KBM-7 (cell line): ENCODE measurements around the gene R3HDM1.
"Not testable (repeated sequence)": the region's sequence is repeated elsewhere in the genome, so short reads cannot be mapped to it uniquely, and the experiment has no call there.

Source experiments
- DNase-seq: peaks from one replicate; pipeline ENCODE4 v3.0.0-alpha.2; 2015
- in situ Hi-C: fragments of 300-500 bp; cut with MboI; formaldehyde crosslinking; loops from 2 replicates; pipeline ENCODE4 v1.14.3; 2020; ENCODE audit warnings: low sequenced_read_pairs, low pct_unique_long_range_greater_than_20kb, mixed read lengths

R3HDM1 gene

DNA sequence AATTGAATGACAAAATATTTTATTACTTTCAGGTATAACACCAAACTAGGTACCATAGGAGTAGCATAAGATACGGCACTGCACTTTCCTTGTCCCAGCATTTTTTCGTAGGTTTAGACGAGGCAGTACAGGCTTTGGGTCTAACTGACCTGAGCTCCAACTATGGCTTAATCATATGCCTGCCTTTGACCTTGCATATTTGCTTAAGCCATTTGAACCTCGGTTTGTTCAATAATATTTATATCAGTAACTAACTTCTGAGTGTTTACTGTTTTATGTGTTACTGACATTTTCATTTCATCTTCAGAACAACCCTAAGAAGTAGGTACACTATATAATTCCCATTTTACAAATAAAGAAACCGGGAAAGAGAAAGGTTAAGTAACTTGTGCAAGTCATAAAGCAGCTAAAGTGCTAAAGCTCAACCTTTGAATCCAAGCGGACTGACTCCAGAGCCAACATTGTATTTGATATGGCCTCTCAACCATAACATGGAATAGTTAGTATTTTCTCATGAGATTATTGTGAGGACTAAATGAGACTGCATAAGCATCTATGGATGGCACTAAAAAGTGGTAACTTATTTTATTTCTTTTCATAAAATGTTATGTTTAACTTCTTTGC is 104.0 kb downstream of the R3HDM1 start:
- no peak for DNase-seq
- in situ Hi-C loops, result no loop called here

DNA sequence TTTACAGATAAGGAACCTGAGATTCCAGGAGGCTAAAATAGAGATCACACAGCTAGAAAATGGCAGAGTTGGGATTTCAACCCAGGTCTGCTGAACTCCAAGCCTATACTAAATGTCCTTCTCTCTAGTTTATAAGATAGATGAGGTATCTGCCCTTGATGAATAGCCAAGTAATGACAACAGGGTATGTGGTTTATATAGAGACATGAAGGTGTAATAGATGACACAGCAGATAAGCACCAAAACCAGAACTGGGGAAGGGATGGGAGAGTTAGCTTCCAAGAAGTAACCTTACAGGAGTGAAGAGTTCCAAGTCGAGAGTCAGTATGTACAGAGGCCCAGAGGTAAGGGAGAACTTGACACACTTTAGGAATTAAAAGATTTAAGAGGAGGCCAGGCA is 105.7 kb downstream of the R3HDM1 start:
- DNase-seq, result no peak
- in situ Hi-C loops, result no loop called here

DNA sequence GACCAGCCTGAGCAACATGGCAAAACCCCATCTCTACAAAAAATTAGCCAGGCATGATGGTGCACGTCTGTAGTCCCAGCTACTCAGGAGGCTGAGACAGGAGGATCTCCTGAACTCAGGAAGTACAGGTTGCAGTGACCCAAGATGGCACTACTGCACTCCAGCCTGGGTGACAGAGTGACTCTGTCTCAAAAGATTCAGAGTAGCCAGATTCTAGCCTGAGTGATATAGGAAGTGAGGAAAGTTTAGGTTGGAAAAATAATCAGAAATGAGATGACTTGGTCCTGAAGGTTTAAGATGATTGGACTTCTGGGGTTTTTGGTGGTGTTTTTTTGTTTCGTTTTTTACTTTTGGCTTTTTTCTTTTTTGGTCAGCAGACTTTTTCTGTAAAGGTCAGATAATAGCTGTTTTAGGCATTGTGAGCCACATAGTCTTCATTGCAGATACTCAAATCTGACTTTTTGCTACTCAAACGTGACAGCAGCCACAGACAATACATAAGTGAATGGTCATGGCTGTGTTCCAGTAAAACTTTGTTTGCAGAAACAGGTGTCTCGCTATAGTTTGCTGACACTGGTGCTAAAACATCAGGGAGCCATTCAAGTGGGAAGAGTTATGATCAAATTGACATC is 106.3 kb downstream of the R3HDM1 start:
- DNase-seq, result no peak
- in situ Hi-C loops, result no loop called here

DNA sequence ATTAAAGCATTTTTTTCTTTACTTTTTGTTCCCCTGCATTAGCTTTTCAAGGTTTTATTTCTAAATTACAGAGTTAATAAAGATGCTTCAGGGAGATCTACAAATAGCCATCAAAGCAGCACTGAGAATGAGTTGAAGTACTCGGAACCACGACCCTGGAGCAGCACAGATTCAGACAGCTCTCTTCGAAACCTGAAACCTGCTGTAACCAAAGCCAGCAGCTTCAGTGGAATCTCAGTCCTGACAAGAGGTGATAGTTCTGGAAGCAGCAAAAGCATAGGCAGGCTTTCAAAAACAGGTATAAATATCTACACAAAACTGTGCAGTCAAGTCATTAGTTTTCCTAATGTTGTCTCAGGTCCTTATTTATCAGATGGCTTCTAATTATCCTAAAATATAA is 107.5 kb downstream of the R3HDM1 start:
- no peak for DNase-seq
- in situ Hi-C loops, result no loop called here

DNA sequence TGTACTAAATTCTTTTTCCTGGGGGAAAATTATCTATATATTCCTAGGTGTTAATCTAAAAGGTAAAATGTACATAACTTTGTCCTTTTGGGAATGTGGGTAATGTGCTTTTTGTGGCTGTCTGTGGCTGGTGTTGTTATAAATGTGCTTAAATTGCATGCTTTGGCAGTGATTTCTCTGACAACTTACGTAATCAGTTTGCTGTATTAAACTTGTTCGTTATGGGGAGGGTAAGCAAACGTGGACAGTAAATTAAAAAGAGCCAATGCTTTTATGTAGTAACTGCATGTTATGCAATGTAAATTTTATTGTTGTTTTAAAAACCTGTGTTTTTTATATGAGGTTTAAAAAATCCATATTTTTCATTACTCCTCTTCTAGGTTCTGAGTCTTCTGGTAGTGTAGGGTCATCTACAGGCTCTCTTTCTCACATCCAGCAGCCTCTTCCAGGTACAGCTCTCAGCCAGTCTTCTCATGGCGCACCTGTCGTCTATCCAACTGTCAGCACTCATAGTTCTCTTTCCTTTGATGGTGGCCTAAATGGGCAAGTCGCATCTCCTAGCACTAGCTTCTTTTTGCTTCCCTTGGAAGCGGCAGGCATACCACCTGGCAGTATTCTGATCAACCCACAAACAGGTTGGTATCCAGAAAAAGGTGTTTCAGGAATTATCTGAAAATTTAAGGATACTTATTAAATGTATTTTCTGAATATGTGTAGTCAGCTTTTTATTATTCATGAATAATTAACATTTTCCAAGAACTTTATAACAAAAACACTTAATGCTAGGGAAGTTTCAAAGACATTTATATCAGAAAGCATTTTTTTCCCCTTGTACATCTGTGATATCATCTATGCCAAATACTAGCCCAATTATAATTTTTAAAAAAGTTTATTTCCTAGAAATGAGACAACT is 110.1 kb downstream of the R3HDM1 start:
- in situ Hi-C loops, result no loop called here
- DNase-seq, result no peak

DNA sequence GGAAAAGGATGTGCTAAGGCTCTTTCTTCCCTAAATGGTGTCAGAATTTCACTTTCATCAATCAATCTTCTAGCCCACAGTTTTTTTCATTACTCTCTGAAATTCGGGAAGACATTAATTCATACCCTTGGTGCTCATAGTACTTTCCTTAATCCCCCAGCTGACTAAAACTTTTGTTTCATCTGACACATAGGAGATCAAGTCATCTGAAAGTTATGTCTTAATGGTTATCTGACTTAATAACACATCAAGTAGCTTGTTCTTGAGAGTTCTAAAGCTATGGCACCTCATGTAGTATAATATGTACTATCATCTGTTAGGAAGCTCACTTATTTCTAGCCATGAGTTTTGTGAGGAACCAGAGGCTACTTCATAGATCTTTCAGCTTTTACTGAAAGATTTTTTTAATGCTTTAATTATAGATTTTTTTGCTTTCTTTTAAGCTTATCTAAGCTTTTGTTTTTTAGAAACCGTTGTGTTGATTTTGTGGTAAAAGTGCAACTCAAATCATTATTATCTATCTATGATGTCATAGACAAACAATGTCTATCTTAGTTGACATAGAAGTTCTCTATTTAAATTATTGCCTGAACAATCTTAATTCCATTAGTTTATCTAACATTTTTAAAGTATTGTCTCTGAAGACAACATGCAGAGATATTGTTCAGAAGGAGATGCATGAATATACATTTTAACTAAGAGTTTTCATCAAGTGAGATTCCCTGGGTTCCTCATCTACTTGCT is 116.7 kb downstream of the R3HDM1 start:
- DNase-seq, result no peak
- in situ Hi-C loops, result no loop called here

DNA sequence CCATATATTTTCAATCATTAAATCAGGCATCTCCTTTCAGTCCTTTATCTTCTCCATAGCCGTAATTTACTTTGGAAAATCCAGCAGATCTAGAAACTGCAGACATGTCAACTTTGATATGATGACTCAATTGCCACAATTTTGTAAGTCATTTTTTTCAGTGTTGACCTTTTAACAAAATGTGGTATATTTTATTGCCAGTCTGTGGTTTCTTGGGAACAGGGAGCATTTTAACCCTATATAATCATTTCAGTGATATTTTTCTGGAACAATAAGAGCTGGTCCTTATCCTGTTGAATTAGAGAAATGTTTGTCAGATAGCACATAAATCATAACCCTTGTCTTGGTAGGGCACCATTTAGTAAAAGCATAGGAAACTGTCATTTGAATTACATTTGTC is 119.4 kb downstream of the R3HDM1 start:
- no peak for DNase-seq
- in situ Hi-C loops, result no loop called here

DNA sequence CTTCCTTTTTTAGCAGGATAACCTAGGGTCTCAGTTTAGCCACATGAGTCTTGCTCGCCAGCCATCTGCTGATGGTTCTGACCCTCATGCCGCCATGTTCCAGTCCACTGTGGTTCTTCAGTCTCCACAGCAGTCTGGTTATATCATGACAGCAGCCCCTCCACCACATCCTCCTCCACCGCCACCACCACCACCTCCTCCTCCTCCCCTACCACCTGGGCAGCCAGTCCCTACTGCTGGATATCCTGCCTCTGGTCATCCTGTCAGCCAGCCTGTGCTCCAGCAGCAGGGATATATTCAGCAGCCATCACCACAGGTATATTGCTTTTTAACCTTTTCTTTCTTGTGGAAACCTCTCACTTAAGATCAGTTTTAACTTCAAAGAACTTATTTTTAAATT is 120.4 kb downstream of the R3HDM1 start:
- DNase-seq, result no peak
- in situ Hi-C loops, result no loop called here

DNA sequence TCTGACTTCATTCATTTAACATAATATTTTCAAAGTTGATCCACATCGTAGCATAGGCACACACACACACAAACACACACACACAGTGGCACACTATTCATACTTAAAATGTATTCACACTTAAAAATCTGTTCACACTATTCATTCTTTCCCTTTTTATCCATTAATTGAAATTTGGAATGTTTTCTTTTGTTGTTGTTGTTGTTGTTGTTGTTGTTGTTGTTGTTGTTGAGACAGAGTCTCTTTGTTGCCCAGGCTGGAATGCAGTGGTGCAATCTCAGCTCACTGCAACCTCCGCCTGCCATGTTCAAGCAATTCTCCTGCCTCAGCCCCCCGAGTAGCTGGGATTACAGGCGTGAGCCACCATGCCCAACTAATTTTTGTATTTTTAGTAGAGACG is 123.0 kb downstream of the R3HDM1 start:
- DNase-seq, in situ Hi-C loops: not testable (repeated sequence)

DNA sequence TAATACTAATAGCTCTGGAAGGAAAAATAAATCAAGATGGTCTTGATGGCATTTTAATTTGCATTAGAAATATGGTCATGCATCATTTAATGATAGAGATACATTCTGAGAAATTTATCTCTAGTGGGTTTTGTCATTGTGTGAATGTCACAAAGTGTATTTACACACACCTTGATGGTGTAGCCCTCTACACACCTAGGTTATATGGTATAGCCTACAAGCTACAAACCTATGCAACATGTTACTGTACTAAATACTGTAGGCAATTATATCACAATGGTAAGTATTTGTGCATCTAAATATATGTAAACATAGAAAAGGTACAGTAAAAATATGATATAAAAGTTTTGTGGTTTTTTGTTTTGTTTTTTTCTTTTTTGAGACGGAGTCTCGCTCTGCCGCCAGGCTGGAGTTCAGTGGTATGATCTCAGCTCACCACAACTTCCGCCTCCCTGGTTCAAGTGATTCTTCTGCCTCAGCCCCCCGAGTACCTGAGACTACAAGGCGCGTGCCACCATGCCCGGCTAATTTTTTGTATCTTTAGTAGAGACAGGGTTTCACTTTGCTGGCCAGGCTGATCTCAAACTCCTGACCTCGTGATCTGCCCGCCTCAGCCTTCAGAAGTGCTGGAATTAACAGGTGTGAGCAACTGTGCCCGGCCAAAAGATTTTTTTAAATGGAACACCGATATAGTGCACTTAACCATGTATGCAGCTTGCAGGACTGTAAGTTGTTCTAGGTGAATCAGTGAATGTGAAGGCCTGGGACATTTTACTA is 126.7 kb downstream of the R3HDM1 start:
- DNase-seq, result no peak
- in situ Hi-C loops, result no loop called here

DNA sequence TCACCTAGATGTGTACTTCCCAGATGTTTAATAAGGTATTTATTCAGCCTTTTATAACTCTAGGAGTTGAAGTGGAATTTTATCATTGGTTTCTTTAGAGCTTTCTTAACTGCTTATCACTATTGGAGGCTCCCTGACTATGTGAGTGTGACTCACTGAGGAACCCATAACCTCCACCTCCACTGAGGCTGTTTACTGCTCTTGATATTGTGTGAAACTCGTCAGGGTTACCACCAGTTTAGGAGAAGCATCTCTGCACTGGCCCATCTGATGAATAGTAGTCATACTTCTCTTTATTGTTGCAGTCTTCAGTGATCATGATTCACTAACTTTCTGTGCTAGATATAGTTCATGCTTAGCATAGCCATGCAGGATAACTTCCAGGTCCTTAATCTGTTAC is 130.8 kb downstream of the R3HDM1 start:
- in situ Hi-C loops, result no loop called here
- no peak for DNase-seq

DNA sequence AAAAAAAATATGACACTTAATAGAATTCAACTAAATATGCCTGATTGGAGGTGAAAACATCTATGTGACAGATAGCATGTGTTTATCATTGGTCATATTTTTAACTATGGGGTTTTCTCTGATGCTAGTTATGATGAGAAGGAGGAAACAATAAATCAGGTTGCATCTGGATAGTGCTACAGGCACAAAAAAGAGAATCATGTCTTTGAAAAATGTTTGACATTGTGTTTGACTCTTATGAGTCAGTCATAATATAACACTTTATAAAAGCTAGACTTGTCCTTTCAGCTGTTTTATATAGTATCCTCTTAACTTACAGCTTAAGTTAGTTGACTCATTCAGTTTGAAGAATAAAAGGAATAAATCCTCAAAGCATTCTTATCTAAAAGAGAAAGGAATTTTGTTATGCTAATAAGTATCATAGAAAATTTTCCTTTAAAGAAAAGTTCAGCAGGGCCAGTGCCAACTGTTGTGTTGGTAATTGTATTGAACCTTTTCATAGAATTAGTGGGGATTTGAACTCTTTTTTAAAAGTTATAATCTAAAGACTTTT is 131.9 kb downstream of the R3HDM1 start:
- in situ Hi-C loops, result no loop called here
- DNase-seq, result no peak

DNA sequence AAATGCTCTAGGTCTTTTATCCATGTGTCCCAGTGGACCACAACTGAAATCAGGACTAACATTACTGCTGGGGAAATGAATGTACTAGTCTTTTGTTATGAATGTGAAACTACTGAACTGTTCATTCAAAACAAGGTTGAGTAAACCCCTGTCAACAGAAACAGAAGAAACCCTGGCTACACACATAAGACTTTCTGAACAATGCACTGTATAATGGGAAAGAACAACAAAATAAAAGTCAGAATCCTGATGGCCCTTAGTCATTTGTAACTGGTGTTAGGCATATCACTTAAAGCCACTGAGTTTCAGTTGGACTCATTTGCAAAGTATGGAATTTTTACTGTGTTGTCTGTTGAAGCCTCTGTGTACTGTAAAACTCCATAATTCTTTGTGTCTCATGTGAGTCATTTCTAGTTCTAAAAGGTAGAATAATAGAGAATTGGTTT is 133.4 kb downstream of the R3HDM1 start:
- no peak for DNase-seq
- in situ Hi-C loops, result no loop called here

DNA sequence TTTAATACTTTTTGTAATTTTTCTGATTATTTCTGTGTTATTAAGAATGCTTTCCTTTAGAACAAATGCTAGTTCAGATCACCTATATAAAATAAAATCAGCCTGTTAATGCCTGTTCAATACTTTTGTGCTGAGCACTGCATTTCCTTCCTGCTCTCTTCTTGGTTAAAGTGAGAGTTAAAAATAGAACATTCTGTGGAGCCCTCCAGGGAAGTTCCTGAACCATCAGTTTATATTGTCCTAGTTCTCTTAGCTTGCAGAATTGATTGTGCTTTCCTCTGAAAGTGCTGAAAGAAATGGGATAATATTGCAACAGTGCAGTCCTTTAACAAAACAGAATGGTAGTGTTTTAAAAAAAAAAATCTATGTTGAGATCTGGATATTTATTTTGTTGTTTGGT is 135.8 kb downstream of the R3HDM1 start:
- in situ Hi-C loops, result no loop called here
- peak; percentile 30 for DNase-seq

DNA sequence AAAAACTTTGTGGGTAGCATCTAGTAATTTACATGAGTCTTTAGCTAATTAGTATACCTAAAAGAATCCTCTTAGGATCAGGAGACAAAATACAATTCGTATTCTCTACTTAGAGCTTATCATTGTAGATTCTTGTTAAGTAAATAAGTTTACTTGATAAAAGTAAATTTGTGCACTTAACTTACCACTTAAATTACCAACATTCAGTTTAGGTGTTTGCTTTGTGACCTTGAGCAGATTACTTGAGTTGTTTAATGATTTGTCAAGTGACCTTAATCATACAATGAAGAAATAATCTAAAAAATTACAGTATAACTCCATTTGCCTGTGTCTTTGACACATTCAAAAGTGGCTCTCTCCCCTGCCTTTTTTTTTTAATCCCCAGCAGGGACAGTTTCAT is 143.2 kb downstream of the R3HDM1 start:
- DNase-seq, result no peak
- in situ Hi-C loops, result no loop called here

DNA sequence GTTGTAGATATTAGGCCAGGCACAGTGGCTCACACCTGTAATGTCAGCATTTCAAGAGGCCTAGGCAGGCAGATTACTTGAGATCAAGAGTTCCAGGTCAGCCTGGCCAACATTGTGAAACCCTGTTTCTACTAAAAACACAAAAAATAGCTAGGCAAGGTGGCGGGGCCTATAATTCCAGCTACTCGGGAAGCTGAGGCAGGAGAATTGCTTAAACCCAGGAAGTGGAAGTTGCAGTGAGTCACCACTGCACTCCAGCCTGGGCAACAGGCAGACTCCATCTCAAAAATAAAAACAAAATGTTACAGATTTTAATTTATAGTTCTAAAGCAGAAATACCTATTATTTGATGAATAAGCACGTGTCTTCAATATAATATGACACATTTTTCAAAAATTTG is 144.7 kb downstream of the R3HDM1 start:
- DNase-seq, result no peak
- in situ Hi-C loops, result no loop called here

DNA sequence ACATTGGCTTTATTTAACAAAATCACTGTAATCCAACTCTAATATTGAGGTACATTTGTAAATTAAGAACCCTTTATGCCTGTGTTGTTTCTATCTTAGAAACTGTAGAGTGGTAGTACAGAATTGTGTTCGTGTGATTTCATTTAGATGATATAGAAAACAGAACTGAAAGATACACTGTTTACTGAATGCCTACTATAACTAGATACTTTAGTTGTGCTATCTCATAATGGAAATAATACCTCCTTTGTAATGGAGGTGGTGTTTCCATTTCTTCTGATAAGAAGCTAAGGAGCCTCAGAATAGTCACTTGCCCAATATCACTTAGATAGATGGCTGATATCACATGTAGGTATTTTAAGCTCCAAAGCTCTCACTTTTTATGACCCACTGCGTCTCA is 147.8 kb downstream of the R3HDM1 start:
- in situ Hi-C loops, result no loop called here
- DNase-seq, result no peak

DNA sequence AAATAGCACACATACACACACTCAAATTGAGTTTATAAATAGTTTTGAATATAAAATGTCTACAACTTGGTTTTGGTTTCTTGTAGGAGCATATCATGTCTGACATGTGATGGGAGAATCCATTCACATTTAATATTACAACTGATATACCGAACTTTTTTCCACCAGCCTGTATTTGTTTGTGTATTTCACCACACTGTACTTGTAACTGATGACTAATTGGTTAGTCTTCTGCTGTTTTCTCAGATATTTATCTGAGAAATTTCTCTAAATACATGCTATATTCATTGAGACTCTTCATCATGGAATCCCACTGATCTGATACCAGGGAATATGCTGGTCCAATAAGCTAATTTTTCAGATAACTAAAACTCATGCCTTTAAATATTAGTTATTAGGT is 154.1 kb downstream of the R3HDM1 start:
- DNase-seq, result no peak

DNA sequence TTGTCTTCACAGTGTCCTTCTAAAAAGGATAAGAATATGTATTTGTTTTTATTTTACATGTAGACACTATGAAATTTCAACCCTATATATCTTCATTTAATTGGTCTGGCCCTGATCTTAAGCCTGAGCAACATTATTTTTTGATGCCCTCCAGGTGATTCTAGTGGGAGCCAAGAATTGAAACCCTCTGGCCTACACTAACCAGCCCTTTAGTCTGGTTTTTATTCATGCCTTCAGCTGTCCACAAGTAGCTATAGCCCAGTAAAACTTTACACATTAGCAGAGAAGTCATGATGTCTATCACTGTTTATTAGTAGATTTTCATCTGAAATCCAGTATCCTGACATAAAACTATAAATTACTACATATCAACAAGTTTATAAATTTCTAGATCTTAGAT is 157.7 kb downstream of the R3HDM1 start:
- in situ Hi-C loops, result no loop called here
- no peak for DNase-seq

More for the DNA sequence above, 154.1 kb downstream of the R3HDM1 start:
- in situ Hi-C loops, result no loop called here
